ENCODE measurements around the gene SHROOM2. TPM values are rescaled to one million over a fixed set of nuclear protein-coding genes. Genes with fewer than 3 reads are reported as not detected.
"Not testable (repeated sequence)": the region's sequence is repeated elsewhere in the genome, so short reads cannot be mapped to it uniquely, and the experiment has no call there.

Gene SHROOM2, protein sequence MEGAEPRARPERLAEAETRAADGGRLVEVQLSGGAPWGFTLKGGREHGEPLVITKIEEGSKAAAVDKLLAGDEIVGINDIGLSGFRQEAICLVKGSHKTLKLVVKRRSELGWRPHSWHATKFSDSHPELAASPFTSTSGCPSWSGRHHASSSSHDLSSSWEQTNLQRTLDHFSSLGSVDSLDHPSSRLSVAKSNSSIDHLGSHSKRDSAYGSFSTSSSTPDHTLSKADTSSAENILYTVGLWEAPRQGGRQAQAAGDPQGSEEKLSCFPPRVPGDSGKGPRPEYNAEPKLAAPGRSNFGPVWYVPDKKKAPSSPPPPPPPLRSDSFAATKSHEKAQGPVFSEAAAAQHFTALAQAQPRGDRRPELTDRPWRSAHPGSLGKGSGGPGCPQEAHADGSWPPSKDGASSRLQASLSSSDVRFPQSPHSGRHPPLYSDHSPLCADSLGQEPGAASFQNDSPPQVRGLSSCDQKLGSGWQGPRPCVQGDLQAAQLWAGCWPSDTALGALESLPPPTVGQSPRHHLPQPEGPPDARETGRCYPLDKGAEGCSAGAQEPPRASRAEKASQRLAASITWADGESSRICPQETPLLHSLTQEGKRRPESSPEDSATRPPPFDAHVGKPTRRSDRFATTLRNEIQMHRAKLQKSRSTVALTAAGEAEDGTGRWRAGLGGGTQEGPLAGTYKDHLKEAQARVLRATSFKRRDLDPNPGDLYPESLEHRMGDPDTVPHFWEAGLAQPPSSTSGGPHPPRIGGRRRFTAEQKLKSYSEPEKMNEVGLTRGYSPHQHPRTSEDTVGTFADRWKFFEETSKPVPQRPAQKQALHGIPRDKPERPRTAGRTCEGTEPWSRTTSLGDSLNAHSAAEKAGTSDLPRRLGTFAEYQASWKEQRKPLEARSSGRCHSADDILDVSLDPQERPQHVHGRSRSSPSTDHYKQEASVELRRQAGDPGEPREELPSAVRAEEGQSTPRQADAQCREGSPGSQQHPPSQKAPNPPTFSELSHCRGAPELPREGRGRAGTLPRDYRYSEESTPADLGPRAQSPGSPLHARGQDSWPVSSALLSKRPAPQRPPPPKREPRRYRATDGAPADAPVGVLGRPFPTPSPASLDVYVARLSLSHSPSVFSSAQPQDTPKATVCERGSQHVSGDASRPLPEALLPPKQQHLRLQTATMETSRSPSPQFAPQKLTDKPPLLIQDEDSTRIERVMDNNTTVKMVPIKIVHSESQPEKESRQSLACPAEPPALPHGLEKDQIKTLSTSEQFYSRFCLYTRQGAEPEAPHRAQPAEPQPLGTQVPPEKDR (N-terminal part only)
- total RNA-seq, result 5.1 and 6.9 TPM in 2 replicates

DNA sequence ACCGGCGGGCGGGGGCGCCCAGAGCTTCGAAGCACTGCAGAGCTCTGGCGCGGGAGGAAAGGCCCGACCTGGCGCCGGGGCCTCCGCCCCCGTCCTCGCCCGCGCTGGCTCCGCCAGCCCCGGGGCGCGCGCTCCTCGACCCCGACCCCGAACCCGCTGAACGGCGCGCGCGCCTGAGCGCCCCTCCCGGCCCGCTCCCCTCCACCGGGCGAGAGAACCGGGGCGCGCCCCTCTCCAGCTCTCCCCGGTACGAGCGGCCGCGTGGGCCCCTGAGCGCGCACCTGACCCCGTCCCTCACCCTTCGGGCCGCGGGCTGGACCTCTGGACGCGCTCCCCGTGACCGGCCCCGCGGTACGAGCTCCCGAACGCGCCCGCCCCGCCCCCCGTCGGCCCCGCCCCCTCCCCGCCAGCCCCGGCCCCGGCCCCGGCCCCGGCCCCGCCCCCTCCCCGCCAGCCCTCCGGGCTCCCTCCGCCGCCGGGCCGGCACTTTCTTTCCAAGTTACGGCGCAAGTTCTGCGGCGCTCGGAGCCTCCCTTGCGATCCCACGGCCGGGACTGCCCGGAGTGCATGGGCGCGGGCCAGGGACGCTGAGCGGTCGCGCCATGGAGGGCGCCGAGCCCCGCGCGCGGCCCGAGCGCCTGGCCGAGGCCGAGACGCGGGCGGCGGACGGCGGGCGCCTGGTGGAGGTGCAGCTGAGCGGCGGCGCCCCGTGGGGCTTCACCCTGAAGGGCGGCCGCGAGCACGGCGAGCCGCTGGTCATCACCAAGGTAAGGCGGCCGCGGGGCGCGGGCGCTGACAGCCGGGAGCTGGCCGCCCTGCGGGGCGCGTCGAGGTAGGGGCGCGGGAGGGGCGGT, at the start of gene SHROOM2:
Gene SHROOM2 (plus strand): TSS at position 486 of the 854 bp plus-strand sequence. CDS start 117 bp downstream, at position 603.
- DNase-seq (ENCODE audit: low read depth, low spot score), result no peak

DNA sequence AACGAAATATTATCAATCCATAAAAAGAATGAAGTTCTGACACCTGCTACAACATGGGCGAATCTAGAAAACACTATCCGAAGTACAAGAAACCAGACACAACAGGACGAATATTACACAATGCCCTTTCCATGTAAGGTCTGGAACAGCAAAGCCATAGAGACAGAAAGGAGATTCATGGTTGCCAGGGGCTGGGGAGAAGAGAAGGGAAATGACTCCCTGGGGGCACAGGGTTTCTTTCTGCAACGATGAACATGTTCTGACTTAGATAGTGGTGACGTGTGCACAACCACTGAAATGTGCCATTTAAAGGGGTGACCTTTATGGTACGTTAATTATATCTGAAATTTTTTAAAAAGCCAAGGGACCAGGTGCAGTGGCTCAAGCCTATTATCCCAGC, 48.9 kb upstream of the SHROOM2 start:
- DNase-seq (ENCODE audit: low read depth, low spot score), result no peak

DNA sequence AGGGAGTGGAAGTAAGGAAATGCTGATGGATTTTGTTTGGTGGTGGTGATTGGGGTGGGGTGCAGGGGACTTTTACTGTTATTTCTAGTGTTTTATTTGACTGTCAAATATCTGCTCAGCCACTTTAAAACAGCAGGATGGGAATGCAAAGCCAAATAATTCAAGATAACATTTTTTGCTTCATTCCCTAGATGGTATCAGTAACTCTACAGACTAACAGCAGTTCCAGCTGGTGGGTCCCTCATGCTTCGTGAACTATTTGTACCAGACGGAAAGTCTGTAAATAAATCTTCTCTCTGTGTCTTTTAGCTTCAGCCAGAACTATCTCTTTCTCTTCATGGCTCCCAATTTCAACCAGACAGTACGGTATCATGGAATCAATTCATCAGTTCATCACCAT, 48.1 kb upstream of the SHROOM2 start:
- DNase-seq (ENCODE audit: low read depth, low spot score), result no peak

DNA sequence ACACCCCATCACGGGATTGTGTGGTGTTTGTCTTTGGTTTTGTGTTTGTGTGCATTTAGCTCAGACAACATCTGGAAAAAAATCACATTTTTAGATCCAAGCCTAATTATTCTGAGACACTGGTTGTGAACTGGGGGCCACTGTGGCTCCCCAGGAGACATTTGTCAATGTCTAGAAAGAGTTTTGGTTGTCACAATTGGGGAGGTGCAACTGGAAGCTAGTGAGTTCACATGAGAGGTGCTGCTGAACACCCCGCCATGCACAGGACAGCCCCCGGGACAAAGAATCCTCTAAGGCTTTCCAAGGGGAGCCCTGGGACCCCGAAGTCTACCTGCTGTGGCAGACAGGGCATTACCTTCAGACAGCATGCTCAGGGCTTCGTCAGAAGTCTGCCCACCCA, 47.1 kb upstream of the SHROOM2 start:
- DNase-seq (ENCODE audit: low read depth, low spot score), result no peak

DNA sequence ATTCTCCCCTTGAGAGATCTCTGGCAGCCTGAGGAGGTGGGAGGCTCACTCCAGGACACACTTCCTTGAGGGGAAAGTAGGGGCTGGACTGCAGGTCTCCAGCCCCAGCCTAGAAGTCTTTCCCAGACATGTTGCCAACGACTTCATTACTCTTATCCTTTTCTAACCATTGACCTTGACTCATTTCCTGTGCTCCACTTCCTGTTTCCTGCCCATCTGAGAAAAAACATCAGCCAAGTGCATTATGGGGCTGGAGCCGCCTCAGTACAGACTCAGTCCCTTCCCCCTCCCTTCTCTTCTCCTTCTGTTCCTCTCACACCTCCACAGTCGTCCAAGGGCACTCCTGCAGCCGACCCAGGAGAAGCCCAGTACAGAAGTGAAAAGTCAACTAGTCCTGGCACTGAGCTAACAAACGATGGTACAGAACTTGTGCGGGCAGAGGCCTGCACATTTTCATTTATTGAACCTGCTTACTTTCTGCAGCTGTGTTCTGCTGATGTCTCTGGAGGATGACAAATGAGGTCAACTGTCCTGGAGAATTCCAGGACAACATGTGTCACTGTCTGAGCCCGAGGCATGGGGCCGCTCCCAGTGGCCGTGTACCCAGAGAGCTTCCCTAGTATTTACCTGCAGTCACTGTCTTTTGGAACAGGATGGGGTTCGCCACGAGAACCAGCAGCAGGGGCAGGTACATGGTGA, 40.7 kb upstream of the SHROOM2 start:
- DNase-seq (ENCODE audit: low read depth, low spot score), result peak; percentile 81

DNA sequence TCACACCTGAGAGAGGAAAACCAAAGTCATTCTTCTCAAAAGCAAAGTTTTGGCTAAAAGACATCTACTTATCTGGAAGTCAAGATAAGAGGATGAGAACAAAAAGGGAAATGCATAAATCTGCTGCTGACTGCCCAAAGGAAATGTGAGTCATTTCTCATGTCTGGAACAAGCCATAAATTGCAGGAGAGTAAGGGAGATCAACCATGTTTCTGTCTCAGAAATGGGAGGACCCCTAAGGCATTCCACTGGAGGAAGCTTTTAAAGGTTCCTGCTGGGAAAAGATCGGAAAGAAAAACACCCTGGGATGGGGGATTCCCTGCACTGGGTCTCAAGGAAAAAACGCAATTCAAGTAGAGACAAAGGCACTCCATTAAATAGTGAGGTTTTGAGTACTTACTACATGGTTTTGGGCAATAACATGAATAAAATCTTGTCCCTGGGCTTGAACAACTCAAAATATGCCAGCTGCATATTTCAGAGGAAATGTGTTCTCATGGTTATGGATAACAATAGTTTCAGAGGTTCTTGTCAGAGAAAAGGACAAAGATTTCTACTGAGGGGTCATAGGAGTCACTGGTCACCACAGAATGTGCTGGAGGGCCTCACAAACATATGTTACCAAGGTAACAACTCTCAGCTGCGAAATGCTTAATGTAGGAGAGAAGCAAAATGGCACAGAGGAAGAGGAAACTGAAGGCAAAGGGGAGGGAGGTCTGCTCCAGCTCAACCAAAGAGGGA, 39.9 kb upstream of the SHROOM2 start:
- DNase-seq (ENCODE audit: low read depth, low spot score), result peak; percentile 78

DNA sequence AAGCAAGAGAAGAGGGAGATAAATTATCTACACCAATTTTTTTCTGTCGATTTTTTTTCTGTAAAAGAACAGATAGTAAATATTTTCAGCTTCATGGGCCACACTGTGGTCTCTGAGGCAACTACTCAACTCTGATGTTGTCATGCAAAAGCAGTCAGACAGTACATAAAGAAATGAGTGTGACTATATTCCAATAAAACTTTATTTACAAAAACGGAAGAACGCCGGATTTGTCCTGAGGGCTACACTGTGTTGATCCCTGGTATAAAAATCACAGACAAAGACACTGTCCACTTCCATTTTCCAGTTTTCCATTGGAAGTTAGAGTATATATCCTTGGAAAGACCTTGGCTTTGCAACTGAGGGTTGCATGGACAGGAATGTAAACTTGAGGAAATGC, 38.6 kb upstream of the SHROOM2 start:
- no peak for DNase-seq (ENCODE audit: low read depth, low spot score)

DNA sequence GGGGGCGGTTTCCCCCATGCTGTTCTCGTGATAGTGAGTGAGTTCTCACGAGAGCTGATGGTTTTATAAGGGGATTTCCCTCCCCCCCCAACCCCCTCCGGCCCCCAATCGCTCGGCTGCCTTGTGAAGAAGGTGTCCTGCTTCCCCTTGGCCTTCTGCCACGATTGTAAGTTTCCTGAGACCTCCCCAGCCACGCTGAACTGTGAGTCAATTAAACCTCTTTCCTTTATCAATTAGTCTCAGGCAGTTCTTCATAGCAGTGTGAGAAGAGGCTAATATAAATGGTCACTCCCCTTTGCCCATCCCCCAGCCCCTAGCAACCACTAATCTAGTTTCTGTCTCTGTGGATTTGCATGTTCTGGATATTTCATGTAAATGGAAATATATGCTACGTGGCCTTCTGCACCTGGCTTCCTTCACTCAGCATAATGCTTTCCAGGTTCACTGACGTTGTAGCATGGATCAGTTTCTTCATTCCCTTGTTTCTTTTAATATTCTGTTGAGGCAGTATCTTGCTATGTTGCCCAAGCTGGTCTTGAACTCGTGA, 37.0 kb upstream of the SHROOM2 start:
- no peak for DNase-seq (ENCODE audit: low read depth, low spot score)

DNA sequence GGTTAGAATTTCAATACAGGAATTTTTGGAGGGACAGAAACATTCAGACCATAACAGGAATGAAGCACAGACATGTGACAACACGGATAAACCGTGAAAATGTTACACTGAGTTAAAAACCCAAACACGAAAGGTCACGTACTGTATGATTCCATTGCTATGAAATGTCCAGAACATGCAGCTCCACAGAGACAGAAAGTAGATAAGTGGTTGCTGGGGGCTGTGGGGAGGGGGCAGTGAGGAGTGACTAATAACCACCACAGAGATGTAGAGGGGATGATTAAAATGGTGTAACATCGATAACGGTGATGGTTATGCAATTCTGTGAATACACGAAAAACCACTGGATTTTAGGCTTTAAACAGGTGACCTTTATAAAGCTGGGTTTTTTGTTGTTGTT, 28.9 kb upstream of the SHROOM2 start:
- no peak for DNase-seq (ENCODE audit: low read depth, low spot score)

DNA sequence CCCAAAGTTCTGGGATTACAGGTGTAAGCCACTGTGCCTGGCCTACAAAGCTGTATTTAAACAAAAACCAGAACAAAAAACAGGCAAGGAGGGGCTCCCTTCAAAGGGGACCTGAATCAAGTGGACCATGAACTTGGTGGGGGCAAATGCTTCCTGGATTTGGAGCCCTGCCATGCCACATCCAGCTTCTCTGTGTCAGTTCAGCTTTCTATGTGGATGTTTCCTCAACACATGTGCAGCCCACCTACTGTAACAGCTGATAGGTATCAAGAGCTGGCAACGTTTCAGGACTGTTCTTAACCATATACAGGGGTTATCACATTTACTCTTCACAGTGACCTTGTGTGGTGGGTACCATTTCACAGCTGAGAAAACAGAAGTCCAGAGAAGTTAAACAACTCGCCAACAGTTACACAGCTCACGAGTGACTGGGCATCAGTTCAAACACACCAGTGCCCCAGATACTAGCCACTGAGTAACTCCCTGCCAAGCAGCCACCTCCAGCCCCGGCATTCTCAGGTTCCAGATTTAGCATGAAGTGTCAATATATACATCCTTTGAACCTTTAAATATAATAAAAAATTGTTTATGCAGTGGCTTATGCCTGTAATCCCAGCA, 28.1 kb upstream of the SHROOM2 start:
- DNase-seq (ENCODE audit: low read depth, low spot score), result no peak

DNA sequence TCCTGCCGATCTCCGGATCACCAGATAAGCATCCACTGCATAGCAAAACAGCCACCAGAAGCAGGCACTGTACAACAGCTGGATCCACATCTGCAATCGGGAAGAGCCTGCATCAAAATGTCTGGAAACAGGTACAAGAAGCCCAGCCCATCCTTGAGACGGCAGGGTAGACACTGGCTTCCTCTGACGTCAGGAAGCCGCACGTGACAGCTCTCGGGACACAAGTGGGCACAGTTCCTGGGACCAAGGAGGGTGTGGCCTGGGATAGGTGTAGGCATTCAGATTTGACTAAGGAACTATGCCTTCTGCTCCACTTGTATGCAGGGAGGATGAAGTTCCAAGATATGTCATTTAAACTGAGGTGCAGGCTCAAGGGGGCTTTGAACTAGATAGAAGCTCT, 26.9 kb upstream of the SHROOM2 start:
- no peak for DNase-seq (ENCODE audit: low read depth, low spot score)

DNA sequence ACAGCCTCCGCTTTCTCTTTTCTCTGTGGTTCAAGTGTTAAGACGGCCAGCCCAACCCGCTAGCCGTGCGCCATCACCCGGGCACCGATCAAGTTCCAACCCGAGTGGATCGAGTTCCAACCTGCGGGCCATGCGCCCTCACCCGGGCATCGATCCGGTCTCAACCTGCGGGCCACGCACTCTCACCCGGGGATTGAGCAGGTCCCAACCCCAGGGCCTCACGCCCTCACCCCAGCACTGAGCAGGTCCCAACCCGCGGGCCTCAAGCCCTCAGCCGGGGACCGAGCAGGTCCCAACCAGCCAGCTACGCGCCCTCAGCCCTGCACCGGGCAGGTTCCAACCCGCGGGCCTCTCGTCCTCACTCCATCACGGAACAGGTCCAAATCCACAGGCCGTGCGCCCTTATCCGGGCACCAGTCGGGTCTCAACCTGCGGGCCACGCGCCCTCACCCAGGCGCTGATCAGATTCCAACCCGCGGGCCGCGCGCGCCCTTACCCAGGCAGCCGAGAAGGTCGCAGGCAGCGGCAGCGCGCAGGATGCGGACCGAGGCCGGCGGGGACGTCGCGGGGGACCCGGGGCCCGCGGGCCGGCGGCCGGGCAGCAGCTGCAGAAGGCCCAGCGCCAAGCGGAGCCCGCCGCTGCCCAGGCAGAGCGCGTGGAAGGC, 21.0 kb upstream of the SHROOM2 start:
- DNase-seq (ENCODE audit: low read depth, low spot score), result no peak

DNA sequence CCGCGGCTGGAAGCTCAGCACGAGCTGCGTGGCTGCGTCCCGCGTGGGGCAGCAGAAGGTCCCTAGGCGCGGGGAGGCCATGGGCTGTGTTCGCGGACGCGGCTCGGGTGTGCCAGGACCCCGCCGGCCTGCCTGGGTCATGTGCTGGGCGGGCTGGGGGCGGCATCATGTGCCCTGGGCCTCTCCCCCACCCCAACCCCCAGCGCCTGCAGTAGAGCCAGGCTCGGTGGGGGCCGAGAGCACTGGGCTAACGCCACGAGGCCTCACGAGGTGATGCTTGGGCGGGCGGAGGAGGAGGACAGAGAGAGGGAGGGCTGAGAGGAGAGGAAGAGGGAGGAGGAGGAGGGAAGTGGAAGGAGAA, 20.5 kb upstream of the SHROOM2 start, which contains the start of gene GPR143:
Gene GPR143 (minus strand): TSS at position 111 of the 361 bp plus-strand sequence. CDS start 30 bp downstream, at position 81.
- no peak for DNase-seq (ENCODE audit: low read depth, low spot score)

DNA sequence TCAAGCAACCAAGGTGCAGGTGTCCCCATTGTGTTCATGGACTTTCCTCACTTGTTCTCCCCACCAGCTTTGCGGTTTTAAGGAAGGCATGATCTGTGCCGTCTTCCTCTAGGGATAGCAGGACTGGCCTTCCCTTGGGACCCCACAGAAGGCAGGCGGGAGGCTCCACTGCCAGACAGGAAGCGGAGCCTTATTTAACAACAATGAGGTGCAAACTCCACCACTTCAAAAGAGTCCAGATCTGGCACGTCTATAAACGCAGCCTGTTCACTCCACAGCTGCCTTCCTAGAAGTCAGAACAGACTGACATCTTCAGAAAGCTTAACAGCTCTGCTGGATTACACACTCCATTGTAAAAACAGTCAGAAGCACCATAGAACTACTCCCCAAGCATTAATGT, 18.9 kb upstream of the SHROOM2 start:
- DNase-seq (ENCODE audit: low read depth, low spot score), result no peak

DNA sequence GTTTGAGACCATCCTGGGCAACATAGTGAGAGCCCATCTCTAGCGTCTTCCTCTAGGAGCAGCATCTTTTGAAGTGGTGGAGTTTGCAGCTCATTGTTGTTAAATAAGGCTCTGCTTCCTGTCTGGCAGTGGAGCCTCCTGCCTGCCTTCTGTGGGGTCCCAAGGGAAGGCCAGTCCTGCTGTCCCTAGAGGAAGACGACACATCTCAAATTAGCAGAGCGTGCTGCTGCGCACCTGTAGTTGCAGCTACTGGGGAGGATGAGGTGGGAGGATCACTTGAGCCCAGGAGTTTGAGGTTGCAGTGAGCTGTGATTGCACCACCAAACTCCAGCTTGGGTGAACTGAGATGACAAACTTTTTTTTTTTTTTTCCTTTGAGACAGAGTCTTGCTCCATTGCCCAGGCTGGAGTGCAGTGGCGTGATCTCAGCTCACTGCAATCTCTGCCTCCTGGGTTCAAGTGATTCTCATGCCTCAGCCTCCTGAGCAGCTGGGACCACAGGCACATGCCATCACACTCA, 17.8 kb upstream of the SHROOM2 start:
- DNase-seq (ENCODE audit: low read depth, low spot score), result not testable (repeated sequence)

DNA sequence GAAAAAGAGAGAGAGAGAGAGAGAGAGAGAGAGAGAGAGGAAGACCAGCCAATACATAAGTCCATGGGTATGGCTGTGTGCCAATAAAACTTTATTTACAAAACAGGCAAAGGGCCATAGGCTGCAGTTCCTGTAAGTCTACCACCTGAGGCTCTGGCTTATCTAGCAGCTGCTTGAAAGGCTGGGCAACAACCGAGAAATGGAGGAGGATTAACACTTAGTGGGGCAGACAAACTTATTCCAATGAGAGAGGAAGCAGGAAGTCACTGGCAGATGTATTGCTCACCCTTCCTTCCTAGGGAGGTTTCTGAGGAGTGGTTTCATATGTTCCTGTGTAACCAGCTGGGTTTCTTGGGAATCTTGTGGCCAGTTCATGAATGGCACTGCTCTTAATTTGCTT, 15.9 kb upstream of the SHROOM2 start:
- peak; percentile 44 for DNase-seq (ENCODE audit: low read depth, low spot score)

DNA sequence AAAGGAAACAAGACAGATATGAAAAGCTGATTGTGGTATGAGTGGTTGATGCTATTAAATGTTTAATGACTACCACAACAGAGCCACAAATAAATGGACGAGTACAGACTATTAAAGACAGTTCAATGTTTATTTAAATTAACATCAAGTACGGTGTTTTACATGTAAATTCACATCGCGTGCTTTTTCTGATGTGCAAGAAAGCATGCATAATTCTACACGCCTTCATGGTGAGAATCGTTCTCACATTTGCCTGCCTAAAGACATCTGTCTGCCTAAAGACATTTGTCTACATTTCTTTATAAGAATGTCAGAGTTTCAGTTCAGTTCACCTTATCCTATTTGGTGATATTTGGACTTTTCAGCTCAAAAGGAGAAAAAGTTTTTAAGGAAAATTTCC, 13.3 kb upstream of the SHROOM2 start:
- no peak for DNase-seq (ENCODE audit: low read depth, low spot score)

DNA sequence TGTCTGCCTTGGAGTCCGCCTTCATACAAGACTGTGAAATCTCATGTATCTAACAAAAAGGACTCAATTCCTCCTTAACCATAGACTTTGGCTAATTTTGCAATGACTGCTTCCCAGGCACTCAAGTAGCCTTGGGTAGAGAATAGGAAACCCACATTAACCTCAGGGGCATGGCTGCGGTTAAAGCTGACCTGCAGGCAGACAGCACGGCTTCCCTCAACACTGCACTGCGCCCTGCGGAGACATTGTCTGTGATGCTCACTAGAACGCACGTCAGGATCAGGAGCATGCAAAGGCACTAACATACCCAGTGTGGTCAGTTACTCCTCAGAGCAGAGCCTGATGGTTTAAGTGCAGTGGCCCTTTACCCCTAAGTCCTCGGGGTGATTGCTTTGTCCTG, 10.3 kb upstream of the SHROOM2 start:
- no peak for DNase-seq (ENCODE audit: low read depth, low spot score)
